GM21367 (cell line): ENCODE results near the gene EFCAB10.
"Not testable (repeated sequence)": the region's sequence is repeated elsewhere in the genome, so short reads cannot be mapped to it uniquely, and the experiment has no call there.

Experiments
- ATAC-seq: cut with Tn5 transposase; IDR thresholded peaks from one replicate; pipeline ENCODE4 v1.9.1; 2021; ENCODE audit not compliant: unreplicated experiment

The EFCAB10 gene

GRCh38 chr7:105531792-105532671 is 49.3 kb downstream of the EFCAB10 start, which contains the start of gene RINT1:
RINT1 (plus strand) TSS chr7:105532201; CDS start chr7:105532316, 115 bp downstream.
- ATAC-seq = peak; percentile 89

DNA sequence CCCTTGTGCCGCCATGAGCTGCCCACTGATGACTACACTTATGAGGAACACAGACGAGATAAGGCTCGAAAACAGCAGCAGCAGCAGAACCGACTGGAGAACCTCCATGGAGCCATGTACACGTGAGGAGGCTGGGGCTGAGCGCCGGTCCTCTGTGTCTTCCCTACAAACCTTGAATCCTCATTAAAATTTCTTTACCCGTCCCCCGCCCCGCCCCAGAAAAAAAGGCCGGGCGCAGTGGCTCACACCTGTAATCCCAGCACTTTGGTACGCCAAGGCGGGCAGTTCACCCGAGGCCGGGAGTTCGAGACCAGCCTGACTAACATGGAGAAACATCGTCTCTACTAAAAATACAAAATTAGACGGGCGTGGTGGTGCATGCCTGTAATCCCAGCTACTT is 50.7 kb downstream of the EFCAB10 start:
- no peak for ATAC-seq

- no peak for ATAC-seq
These were observed 51.2 kb downstream of the EFCAB10 start for GRCh38 chr7:105530126-105530525.

- not testable (repeated sequence) for ATAC-seq
These were observed 53.6 kb downstream of the EFCAB10 start for GRCh38 chr7:105527737-105528136.

GRCh38 chr7:105524840-105525239 is 56.5 kb downstream of the EFCAB10 start:
- no peak for ATAC-seq

GRCh38 chr7:105524423-105524822 is 56.9 kb downstream of the EFCAB10 start:
- ATAC-seq = not testable (repeated sequence)

DNA sequence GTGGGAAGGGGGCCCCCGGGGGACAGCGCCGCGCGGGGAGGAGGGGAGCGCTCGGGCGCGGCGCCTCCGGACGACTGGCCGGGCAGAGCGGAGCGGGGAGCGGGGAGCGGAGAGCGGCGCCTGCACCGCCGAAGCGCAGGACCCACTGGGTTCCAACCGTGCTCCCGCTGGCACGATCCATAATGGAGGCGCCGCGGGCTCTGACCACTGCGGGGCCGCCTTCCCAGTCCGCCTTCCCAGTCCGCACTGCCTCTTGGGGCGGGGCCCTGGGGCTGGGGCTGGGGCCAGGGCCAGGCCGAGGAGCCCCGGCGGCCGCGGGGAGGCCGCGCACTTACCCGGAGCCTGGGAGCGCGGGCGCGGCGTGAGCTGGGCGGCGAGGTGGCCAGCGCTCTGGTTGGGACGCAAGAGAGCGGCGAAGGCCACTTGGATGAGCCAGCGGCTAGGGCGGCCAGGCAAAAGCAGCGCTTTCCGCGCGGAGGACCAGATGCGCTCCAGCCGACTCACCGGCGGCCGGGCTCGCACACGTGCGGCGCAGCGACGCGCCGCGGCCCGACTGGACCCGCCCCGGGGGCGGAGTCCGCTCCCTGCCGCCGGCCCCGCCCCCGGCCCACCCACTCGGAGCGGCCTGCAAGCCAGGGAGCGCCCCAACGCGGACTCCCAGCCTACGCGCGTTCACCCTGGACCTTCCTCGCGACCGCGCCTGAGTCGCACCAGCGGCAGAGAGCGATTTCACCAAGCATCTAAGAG is 59.4 kb downstream of the EFCAB10 start, which contains the start of gene PUS7:
Gene PUS7 (minus strand): TSS at position 555 of the 747 bp plus-strand sequence. CDS start 13,759 bp downstream, outside the sequence.
- peak; percentile 80 for ATAC-seq

DNA sequence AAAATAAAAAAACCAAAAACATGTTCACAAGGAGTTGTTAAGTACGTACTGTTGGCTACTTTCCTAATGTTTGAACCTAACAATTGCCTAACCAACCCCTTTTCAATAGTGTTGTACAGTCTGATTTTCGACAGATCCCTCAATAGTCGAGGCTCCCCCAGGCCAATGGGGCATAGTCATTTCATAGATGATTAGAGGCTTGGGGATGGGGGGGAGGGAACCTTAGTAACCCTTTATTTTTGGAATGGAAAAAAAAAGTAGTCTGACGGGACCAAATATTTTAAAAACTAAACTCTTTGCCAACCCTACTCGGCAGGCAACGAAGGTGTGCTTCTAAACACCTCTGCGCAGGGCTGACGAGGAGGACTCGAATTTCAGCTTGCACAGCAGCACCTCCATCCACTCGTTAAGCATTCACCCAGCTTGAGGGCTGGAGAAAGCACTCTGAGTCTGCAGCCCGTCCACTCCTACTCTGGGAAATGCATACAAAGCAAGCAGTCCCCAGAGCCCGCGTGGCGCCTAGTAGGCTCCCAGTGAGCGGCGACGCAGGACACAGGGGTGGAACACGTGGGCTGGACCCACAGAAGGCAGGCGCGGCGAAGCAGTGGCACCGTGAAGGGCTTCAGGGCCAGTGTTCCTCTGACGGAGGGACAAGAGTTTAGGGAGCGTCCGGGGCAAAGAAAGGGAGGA is 60.1 kb downstream of the EFCAB10 start:
- ATAC-seq = peak; percentile 32

DNA sequence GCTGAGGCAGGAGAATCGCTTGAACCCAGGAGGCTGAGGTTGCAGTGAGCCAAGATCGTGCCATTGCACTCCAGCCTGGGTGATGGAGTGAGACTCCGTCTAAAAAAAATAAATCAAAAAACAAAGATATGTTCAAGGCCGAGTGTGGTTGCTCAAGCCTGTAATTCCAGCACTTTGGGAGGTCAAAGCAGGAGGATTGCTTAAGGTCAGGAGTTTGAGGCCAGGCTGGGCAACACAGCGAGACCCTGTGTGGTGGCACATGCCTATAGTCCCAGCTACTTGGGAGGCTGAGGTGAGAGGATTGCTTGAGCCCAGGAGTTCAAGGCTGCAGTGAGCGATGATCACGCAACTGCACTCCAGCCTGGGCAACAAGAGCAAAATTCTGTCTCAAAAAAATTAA is 60.7 kb downstream of the EFCAB10 start:
- not testable (repeated sequence) for ATAC-seq

DNA sequence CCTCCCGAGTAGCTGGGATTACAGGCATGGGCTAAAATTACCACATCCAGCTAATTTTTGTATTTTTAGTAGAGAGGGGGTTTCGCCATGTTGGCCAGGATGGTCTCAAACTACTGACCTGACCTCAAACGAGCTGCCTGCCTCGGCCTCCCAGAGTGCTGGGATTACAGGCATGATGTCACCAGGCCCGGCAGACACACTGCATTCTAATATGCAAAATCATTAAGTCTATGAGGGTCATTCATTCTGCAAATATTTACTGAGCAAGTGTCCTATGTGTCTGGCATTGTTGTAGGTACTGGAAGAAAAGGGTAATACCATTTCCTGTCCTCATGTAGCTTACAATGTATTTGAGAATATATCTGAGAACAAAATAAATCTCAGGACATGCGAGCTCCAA is 61.9 kb downstream of the EFCAB10 start:
- ATAC-seq = no peak

GRCh38 chr7:105515610-105516009 is 65.7 kb downstream of the EFCAB10 start:
- ATAC-seq = not testable (repeated sequence)
